HCT116 (cell line): ENCODE data around the gene CNTNAP5.

ENCODE experiments used
- CEBPB ChIP-seq: IDR thresholded peaks from 2 replicates; pipeline ENCODE4 v1.6.1; 2012; ENCODE audit warnings: low read depth
- POLR2A ChIP-seq: IDR thresholded peaks from 2 replicates; pipeline ENCODE4 v1.7.0; 2011; ENCODE audit warnings: borderline replicate concordance; ENCODE audit not compliant: insufficient read depth, insufficient read length; ENCODE audit errors: extremely low read depth
- TF ChIP-seq, protein P1 (sequence below): IDR thresholded peaks from 2 replicates; pipeline ENCODE4 v1.6.1; 2011; ENCODE audit warnings: mild to moderate bottlenecking, low read length, moderate library complexity; ENCODE audit not compliant: insufficient replicate concordance; ENCODE audit errors: extremely low read depth
- TF ChIP-seq, protein P2 (sequence below), 3 experiments: fragments of 200-600 bp in 1 of 3; sonication (generic) in 1 of 3; IDR thresholded peaks in 2 of 3; conservative IDR thresholded peaks in 1 of 3; 2 replicates each; pipeline ENCODE4 v1.5.1; 2012 to 2017; ENCODE audit warnings: low read depth in 2 of 3, low read length in 2 of 3, antibody characterized with exemption in 1 of 3, borderline replicate concordance in 1 of 3, control low read depth in 1 of 3, mild to moderate bottlenecking in 1 of 3, mixed read lengths in 1 of 3, mixed run types in 1 of 3, moderate library complexity in 1 of 3; ENCODE audit not compliant: insufficient read depth in 1 of 3

DNA sequence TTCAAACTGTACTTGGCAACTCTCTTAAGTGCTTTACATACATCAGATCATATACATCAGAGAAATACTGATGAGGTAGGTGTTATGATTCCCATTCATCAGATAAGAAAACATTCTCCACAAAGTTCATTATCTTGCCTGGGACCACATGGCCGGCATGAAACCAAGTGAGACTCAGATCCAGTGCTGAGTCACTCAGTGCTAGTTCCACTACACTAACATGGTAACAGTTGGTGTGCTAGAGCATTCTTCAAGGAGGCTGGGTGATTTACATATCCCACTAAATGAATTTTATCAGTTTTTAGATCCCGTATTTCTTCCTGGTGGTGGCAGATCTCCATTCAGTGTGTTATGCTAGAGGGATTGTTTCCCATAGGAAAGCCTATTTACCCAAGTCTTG, 772.0 kb downstream of the CNTNAP5 start:
- TF ChIP-seq POLR2A (no peak), CEBPB (no peak)
- TF ChIP-seq, protein P1, sequence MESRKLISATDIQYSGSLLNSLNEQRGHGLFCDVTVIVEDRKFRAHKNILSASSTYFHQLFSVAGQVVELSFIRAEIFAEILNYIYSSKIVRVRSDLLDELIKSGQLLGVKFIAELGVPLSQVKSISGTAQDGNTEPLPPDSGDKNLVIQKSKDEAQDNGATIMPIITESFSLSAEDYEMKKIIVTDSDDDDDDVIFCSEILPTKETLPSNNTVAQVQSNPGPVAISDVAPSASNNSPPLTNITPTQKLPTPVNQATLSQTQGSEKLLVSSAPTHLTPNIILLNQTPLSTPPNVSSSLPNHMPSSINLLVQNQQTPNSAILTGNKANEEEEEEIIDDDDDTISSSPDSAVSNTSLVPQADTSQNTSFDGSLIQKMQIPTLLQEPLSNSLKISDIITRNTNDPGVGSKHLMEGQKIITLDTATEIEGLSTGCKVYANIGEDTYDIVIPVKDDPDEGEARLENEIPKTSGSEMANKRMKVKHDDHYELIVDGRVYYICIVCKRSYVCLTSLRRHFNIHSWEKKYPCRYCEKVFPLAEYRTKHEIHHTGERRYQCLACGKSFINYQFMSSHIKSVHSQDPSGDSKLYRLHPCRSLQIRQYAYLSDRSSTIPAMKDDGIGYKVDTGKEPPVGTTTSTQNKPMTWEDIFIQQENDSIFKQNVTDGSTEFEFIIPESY, result no peak
- TF ChIP-seq, protein P2, sequence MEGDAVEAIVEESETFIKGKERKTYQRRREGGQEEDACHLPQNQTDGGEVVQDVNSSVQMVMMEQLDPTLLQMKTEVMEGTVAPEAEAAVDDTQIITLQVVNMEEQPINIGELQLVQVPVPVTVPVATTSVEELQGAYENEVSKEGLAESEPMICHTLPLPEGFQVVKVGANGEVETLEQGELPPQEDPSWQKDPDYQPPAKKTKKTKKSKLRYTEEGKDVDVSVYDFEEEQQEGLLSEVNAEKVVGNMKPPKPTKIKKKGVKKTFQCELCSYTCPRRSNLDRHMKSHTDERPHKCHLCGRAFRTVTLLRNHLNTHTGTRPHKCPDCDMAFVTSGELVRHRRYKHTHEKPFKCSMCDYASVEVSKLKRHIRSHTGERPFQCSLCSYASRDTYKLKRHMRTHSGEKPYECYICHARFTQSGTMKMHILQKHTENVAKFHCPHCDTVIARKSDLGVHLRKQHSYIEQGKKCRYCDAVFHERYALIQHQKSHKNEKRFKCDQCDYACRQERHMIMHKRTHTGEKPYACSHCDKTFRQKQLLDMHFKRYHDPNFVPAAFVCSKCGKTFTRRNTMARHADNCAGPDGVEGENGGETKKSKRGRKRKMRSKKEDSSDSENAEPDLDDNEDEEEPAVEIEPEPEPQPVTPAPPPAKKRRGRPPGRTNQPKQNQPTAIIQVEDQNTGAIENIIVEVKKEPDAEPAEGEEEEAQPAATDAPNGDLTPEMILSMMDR (IDR thresholded peaks at IDR 0.05 in 2 of 3, conservative IDR thresholded peaks at IDR 0.05 in 1 of 3; ENCODE audit: borderline replicate concordance in 1 of 3, insufficient read depth in 1 of 3, low read depth in 2 of 3, low read length in 2 of 3), result no peak
